Peyer's patch (tissue), 4 donors: Measurements from ENCODE around the gene PAX6.

Source experiments
- POLR2A ChIP-seq, 2 donors: fragments of 450-650 bp; IDR thresholded peaks; one replicate each; pipeline ENCODE4 v1.5.1; 2017; ENCODE audit warnings: antibody characterized with exemption in 2 of 2, mild to moderate bottlenecking in 2 of 2, moderate library complexity in 2 of 2
- TF ChIP-seq, protein P1 (sequence below), 6 experiments: fragments of 450-650 bp in 4 of 6; fragments of 200-600 bp in 2 of 6; sonication (generic) in 1 of 6; IDR thresholded peaks; one replicate each; pipeline ENCODE4 v1.5.1; 2017 to 2019; ENCODE audit warnings: antibody characterized with exemption in 6 of 6, mild to moderate bottlenecking in 3 of 6, moderate library complexity in 1 of 6

DNA sequence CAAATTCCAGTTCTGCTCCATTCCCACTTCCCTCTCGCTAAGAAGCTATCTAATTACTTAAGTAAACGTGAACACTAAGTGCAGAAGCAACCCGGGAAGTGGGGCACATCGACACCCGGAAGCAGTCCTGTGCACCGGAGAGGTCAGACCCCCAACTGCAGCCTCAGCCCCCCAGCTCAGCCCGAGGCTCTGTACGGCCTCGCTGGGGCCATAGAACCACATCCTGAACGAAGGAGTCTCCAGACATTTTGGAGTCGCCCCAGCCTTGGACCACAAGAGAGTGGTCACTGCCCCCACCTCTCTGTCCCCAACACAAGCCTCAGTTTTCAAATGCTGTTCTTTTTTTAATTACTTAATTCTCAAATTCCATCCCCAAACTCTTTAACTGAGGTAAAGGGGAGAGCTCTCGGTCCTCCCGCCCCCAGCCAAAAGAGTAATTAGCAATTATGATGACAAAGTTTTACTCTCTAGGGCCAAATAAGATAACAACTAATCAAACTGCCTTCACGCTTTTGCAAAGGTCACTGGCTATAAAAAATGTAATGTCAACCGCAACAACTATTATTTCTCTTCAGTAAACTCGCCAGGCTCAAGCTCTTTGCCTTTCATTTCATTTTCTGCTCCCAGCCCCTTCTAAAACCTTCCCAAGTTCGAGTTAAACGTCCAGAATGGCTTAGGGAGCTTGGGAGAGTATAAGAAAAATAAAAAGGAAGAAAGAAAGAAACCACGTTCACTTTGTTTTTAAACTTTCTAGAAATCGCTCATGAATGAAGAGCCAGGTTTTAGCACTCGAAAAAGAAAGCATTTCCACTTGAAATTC, 2.2 kb downstream of the PAX6 start:
- TF ChIP-seq, protein P1, sequence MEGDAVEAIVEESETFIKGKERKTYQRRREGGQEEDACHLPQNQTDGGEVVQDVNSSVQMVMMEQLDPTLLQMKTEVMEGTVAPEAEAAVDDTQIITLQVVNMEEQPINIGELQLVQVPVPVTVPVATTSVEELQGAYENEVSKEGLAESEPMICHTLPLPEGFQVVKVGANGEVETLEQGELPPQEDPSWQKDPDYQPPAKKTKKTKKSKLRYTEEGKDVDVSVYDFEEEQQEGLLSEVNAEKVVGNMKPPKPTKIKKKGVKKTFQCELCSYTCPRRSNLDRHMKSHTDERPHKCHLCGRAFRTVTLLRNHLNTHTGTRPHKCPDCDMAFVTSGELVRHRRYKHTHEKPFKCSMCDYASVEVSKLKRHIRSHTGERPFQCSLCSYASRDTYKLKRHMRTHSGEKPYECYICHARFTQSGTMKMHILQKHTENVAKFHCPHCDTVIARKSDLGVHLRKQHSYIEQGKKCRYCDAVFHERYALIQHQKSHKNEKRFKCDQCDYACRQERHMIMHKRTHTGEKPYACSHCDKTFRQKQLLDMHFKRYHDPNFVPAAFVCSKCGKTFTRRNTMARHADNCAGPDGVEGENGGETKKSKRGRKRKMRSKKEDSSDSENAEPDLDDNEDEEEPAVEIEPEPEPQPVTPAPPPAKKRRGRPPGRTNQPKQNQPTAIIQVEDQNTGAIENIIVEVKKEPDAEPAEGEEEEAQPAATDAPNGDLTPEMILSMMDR (IDR thresholded peaks at IDR 0.05), result no peak
- TF ChIP-seq POLR2A (IDR thresholded peaks at IDR 0.05), result no peak
